ENCODE measurements around the gene ONECUT3. TPM values are rescaled to one million over a fixed set of nuclear protein-coding genes. Genes with fewer than 3 reads are reported as not detected.

The ONECUT3 gene
- total RNA-seq, 1 donor, result not detected

DNA sequence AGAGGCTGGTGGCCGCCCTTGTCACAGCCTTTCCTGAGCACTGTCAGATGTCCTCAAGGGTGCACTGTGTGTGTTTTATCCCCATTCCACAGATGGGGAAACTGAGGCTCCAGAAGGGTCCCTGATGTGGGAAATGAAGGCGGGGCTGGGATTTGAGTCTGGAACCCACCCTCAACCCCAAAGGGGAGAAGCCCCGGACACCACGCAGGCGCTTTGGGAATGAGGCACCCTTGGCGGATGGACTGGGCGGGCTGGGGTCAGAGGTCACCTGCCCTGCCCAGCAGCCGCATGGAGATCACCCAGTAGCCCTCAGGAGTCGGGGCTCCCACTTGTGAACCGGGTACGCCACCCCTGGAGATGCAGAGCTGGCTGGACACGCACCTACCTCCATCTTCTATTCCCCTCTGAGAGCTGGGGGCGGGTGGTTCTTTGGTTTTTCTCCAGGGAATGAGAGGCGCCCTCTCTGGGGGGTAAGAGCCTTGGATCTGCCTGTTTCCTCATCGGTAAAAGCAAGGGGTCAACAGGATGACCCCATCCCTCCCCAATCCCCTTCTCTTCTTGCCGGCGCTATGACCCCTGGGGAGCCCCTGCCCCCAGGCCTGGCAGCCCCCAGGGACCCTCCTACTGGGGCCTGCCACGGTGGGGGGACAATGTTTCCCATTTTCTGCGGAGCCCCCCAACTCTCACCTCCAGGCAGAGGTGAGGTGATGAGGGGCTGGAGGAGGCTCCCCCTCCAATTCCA, 8.3 kb upstream of the ONECUT3 start:
- no peak overlapping the region for H3K27ac ChIP-seq (ENCODE audit: low read depth, low read length)
- peaks cover 4% of the 10 kb centered on the region for H4K20me1 ChIP-seq (ENCODE audit: insufficient read depth, low read length)
- DNase-seq (ENCODE audit: insufficient read length, low spot score, missing footprints), result no peak
- H2AFZ ChIP-seq (ENCODE audit: low read length), result no peak overlapping the region
- H3K4me2 ChIP-seq (ENCODE audit: insufficient read depth, low read length), result no peak overlapping the region
- H3K79me2 ChIP-seq (ENCODE audit: insufficient read depth, low read length), result no peaks in the 10 kb centered on the region
- H3K4me3 ChIP-seq (ENCODE audit: insufficient read depth, low read length), result no peak overlapping the region
- TF ChIP-seq, protein P1, sequence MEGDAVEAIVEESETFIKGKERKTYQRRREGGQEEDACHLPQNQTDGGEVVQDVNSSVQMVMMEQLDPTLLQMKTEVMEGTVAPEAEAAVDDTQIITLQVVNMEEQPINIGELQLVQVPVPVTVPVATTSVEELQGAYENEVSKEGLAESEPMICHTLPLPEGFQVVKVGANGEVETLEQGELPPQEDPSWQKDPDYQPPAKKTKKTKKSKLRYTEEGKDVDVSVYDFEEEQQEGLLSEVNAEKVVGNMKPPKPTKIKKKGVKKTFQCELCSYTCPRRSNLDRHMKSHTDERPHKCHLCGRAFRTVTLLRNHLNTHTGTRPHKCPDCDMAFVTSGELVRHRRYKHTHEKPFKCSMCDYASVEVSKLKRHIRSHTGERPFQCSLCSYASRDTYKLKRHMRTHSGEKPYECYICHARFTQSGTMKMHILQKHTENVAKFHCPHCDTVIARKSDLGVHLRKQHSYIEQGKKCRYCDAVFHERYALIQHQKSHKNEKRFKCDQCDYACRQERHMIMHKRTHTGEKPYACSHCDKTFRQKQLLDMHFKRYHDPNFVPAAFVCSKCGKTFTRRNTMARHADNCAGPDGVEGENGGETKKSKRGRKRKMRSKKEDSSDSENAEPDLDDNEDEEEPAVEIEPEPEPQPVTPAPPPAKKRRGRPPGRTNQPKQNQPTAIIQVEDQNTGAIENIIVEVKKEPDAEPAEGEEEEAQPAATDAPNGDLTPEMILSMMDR (IDR thresholded peaks at IDR 0.05; ENCODE audit: extremely low read depth, low read depth, low read length), result no peak
- peaks cover 3% of the 10 kb centered on the region for H3K9me3 ChIP-seq (ENCODE audit: low read depth, low read length)
- peaks cover 13% of the 10 kb centered on the region for H3K4me1 ChIP-seq (ENCODE audit: insufficient read depth, low read length)
- H3K36me3 ChIP-seq (ENCODE audit: insufficient read depth, low read length), result no peaks in the 10 kb centered on the region
- peaks cover 44% of the 10 kb centered on the region for H3K27me3 ChIP-seq (ENCODE audit: insufficient read depth, low read length)

DNA sequence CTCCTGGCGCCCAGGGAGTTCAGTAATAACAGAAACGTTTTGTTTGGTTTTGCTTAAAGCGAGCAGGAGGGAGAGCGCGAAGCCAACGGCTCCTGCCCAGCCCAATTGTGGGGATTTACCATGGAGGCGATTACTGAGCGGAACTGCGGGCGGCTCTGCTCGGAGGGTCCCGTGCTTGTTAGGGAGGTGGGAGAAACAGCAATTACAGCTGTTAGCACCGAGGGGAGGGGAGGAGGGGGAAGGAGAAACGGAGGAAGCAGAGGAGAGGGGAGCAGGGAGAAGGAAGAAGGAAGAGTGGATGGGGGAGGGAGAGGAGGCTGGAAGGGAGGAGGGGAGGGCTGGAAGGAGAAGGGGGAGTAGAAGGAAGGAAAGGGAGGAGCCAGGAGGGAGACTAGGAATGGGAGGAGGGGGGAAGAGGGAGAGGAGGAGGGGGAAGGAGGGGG, 7.7 kb upstream of the ONECUT3 start:
- no peak overlapping the region for H2AFZ ChIP-seq (ENCODE audit: low read length)
- DNase-seq (ENCODE audit: insufficient read length, low spot score, missing footprints), result no peak
- H3K27ac ChIP-seq (ENCODE audit: low read depth, low read length), result no peak overlapping the region
- H3K9me3 ChIP-seq (ENCODE audit: low read depth, low read length), result no peaks in the 10 kb centered on the region
- no peak overlapping the region for H3K4me2 ChIP-seq (ENCODE audit: insufficient read depth, low read length)
- H3K79me2 ChIP-seq (ENCODE audit: insufficient read depth, low read length), result no peaks in the 10 kb centered on the region
- no peaks in the 10 kb centered on the region for H3K36me3 ChIP-seq (ENCODE audit: insufficient read depth, low read length)
- peaks cover 4% of the 10 kb centered on the region for H4K20me1 ChIP-seq (ENCODE audit: insufficient read depth, low read length)
- TF ChIP-seq, protein P1 (IDR thresholded peaks at IDR 0.05; ENCODE audit: extremely low read depth, low read depth, low read length), result no peak
- peaks cover 48% of the 10 kb centered on the region for H3K27me3 ChIP-seq (ENCODE audit: insufficient read depth, low read length)
- H3K4me1 ChIP-seq (ENCODE audit: insufficient read depth, low read length), result peaks cover 13% of the 10 kb centered on the region
- no peak overlapping the region for H3K4me3 ChIP-seq (ENCODE audit: insufficient read depth, low read length)

DNA sequence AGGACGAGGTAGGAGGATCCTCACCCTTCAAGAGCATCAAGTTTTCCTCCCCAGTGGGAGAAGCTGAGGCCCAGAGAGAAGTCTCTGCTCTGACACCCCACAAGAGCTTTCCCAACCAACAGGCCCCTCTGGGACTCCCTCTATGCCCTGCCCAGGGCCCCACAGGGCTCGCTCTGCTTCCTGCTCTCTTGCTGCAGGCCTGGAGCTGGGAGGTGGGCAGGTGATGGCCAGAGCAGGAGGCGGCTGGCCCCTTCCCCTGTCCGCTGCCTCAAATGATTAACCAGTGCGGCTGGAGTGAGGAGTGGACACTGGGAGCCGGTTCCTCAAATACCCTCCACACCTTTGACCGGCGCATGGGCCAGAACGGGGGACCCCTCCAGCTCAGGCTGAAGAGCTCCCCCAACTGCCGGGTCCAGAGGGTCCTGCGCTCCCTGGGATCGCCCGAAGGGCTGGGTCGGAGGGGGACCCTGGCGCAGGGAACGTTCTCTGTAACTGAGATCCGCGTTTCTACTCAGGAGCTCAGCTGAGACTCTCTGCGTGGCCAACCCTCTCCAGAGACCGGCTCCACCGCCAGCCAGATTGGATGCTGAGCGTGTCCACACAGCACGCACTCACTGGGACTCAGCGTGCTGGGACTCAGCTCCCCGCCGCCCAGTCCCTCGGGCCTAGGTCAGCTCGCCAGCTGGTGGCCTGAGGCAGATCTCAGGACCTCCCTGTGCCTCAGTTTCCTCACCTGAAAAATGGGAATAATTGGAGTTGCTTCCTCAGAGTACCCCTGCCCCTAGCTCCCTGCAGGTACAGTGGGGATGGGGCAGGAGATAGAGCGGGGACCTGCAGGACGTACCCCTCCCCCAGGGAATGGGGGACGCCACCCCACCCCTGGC, 6.7 kb upstream of the ONECUT3 start:
- peak; percentile 95 for DNase-seq (ENCODE audit: insufficient read length, low spot score, missing footprints)
- H3K79me2 ChIP-seq (ENCODE audit: insufficient read depth, low read length), result no peaks in the 10 kb centered on the region
- H2AFZ ChIP-seq (ENCODE audit: low read length), result no peak overlapping the region
- H3K36me3 ChIP-seq (ENCODE audit: insufficient read depth, low read length), result no peaks in the 10 kb centered on the region
- H3K4me2 ChIP-seq (ENCODE audit: insufficient read depth, low read length), result peak overlapping the region; percentile 55
- peaks cover 4% of the 10 kb centered on the region for H4K20me1 ChIP-seq (ENCODE audit: insufficient read depth, low read length)
- no peaks in the 10 kb centered on the region for H3K9me3 ChIP-seq (ENCODE audit: low read depth, low read length)
- peaks cover 13% of the 10 kb centered on the region for H3K4me1 ChIP-seq (ENCODE audit: insufficient read depth, low read length)
- peaks cover 59% of the 10 kb centered on the region for H3K27me3 ChIP-seq (ENCODE audit: insufficient read depth, low read length)
- no peak overlapping the region for H3K4me3 ChIP-seq (ENCODE audit: insufficient read depth, low read length)
- no peak overlapping the region for H3K27ac ChIP-seq (ENCODE audit: low read depth, low read length)
- TF ChIP-seq, protein P1 (IDR thresholded peaks at IDR 0.05; ENCODE audit: extremely low read depth, low read depth, low read length), result no peak

Measured in osteoblast (primary cell).